GM23248 (cell line): ENCODE data around the gene HS3ST2. TPM values are rescaled to one million over a fixed set of nuclear protein-coding genes. Genes with fewer than 3 reads are reported as not detected.

Experiments used
- DNase-seq: peaks from one replicate; pipeline ENCODE4 v3.0.0-alpha.2; 2015
- H2AFZ ChIP-seq: fragments of 200-600 bp; sonication (generic); 2 replicates; pipeline ENCODE4 v1.6.1; 2016; ENCODE audit warnings: antibody characterized with exemption
- H3F3A ChIP-seq: fragments of 200-600 bp; sonication (generic); 2 replicates; pipeline ENCODE4 v1.6.1; 2016; ENCODE audit warnings: mild to moderate bottlenecking, antibody characterized with exemption, mixed run types; ENCODE audit not compliant: insufficient read depth
- H3K27ac ChIP-seq: fragments of 200-600 bp; sonication (generic); 2 replicates; pipeline ENCODE4 v1.5.1; 2016; ENCODE audit warnings: mild to moderate bottlenecking
- H3K27me3 ChIP-seq: fragments of 200-600 bp; sonication (generic); replicated peaks from 2 replicates; pipeline ENCODE4 v1.6.1; 2016; ENCODE audit warnings: mild to moderate bottlenecking; ENCODE audit not compliant: insufficient read depth
- H3K36me3 ChIP-seq: fragments of 200-600 bp; sonication (generic); 2 replicates; pipeline ENCODE4 v1.6.1; 2016; ENCODE audit warnings: low read depth, mild to moderate bottlenecking
- H3K4me1 ChIP-seq: fragments of 200-600 bp; sonication (generic); 2 replicates; pipeline ENCODE4 v1.6.1; 2016; ENCODE audit warnings: mild to moderate bottlenecking; ENCODE audit not compliant: insufficient read depth
- H3K4me2 ChIP-seq: fragments of 200-600 bp; sonication (generic); one replicate; pipeline ENCODE4 v1.6.1; 2016; ENCODE audit warnings: mild to moderate bottlenecking; ENCODE audit not compliant: unreplicated experiment
- H3K4me3 ChIP-seq: fragments of 200-600 bp; sonication (generic); 2 replicates; pipeline ENCODE4 v1.5.1; 2016; ENCODE audit warnings: mild to moderate bottlenecking
- H3K79me2 ChIP-seq: fragments of 200-600 bp; sonication (generic); 2 replicates; pipeline ENCODE4 v1.6.1; 2016; ENCODE audit warnings: mild to moderate bottlenecking; ENCODE audit not compliant: insufficient read depth
- H3K9ac ChIP-seq: fragments of 200-600 bp; sonication (generic); 2 replicates; pipeline ENCODE4 v1.6.1; 2016; ENCODE audit warnings: mild to moderate bottlenecking
- H3K9me2 ChIP-seq: fragments of 200-600 bp; sonication (generic); 2 replicates; pipeline ENCODE4 v1.6.1; 2016; ENCODE audit warnings: mixed run types, mild to moderate bottlenecking, moderate library complexity; ENCODE audit not compliant: insufficient read depth
- H3K9me3 ChIP-seq: fragments of 200-600 bp; sonication (generic); one replicate; pipeline ENCODE4 v1.6.1; 2017; ENCODE audit warnings: low read depth
- H4K20me1 ChIP-seq: fragments of 200-600 bp; sonication (generic); 2 replicates; pipeline ENCODE4 v1.6.0; 2016; ENCODE audit not compliant: insufficient read depth
- EZH2 ChIP-seq: fragments of 200-600 bp; sonication (generic); IDR thresholded peaks from 2 replicates; pipeline ENCODE4 v1.6.1; 2018; ENCODE audit warnings: antibody characterized with exemption, mild to moderate bottlenecking; ENCODE audit not compliant: insufficient read depth, poor library complexity, severe bottlenecking
- EZH2phosphoT487 ChIP-seq: fragments of 200-600 bp; sonication (generic); IDR thresholded peaks from 2 replicates; pipeline ENCODE4 v1.6.1; 2018; ENCODE audit warnings: antibody characterized with exemption, moderate library complexity, mild to moderate bottlenecking, low read depth; ENCODE audit not compliant: insufficient read depth
- WGBS, 2 experiments: methylation state at CpG; one replicate each; pipeline ENCODE4 v1.1.6; 2015 to 2017; ENCODE audit warnings: low lambda C conversion rate in 2 of 2, low coverage in 1 of 2; ENCODE audit errors: missing lambda C conversion rate in 2 of 2; 5-methylcytosine and 5-hydroxymethylcytosine counted together
- in situ Hi-C: fragments of 300-500 bp; cut with MboI; formaldehyde crosslinking; loops from 2 replicates; pipeline ENCODE4 v1.15.0; 2020
- polyA plus RNA-seq: library from polyadenylated mRNA; unstranded; fragments of >200 nt; fragmentation: Nextera tagmentation; extraction: Ambion mirVana; gene quantifications from 2 replicates; pipeline ENCODE4 v1.2.1, GENCODE V29; 2016
- total RNA-seq: library from RNA; depleted of rRNA; stranded (reverse); fragments of >200 nt; shearing (Covaris generic); gene quantifications from 2 replicates; pipeline ENCODE4 v1.2.3, GENCODE V29; 2014

The HS3ST2 gene
- total and polyA plus RNA-seq, 2 experiments from 2014 or later, result not detected

DNA sequence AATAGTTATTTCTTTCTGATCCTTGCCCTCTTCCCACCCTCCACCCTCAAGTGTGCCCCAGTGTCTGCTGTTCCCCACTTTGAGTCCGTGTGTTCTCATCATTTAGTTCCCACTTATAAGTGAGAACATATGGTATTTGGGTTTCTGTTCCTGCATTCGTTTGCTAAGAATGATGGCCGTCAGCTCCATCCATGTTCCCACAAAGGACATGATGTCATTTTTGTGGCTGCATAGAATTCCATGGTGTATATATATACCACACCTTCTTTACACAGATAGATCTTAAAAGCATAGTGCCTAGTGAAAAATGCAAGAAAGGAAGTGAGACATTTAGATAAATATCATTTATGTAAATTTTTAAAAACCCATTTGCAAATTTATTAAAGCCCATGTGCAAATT lies 33.1 kb downstream of the HS3ST2 start:
- no peak for DNase-seq
- Histone ChIP-seq H3K4me2 (no peak overlapping the region), H3K79me2 (no peaks in the 10 kb centered on the region), H2AFZ (no peak overlapping the region), H3K9me2 (no peaks in the 10 kb centered on the region), H3K4me3 (no peak overlapping the region), H3K9me3 (no peaks in the 10 kb centered on the region), H3K4me1 (no peaks in the 10 kb centered on the region), H4K20me1 (no peaks in the 10 kb centered on the region), H3K27me3 (no peaks in the 10 kb centered on the region), H3K9ac (no peak overlapping the region), H3F3A (no peaks in the 10 kb centered on the region), H3K27ac (no peak overlapping the region), H3K36me3 (no peaks in the 10 kb centered on the region)
- TF ChIP-seq EZH2phosphoT487 (no peak), EZH2 (no peak)
- in situ Hi-C loops, result loop anchor here (10.0 kb wide), 1 partner anchor 62 kb away; no protein-coding TSS in a partner anchor
- 39 to 43% methylated on average over 3 of the region's 3 CpGs for WGBS, 2 experiments

DNA sequence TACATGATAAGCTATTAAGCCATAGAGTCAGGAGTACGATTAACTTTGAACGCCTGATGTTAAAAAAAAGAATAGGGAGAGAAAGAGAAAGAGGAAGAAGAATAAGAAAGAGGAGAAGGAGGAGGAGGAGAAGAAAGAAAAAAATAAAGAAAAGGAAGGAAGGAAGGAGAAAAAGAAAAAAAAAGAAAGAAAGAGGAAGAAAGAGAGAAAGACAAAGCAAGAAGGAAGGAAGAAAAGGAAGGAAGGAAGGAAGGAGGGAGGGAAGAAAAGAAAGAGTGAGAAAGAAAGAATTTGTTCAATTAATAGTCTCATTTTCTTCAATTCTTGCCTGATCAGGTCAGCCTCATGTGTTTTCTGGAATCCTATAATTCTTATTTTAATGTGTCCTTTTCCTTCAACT lies 33.7 kb downstream of the HS3ST2 start:
- no peaks in the 10 kb centered on the region for H3K36me3 ChIP-seq
- H3F3A ChIP-seq, result no peaks in the 10 kb centered on the region
- TF ChIP-seq EZH2phosphoT487 (no peak), EZH2 (no peak)
- H4K20me1 ChIP-seq, result no peaks in the 10 kb centered on the region
- no peaks in the 10 kb centered on the region for H3K27me3 ChIP-seq
- H3K9me2 ChIP-seq, result no peaks in the 10 kb centered on the region
- no peak overlapping the region for H3K4me3 ChIP-seq
- no peak overlapping the region for H3K9ac ChIP-seq
- no peak for DNase-seq
- H3K27ac ChIP-seq, result no peak overlapping the region
- no peaks in the 10 kb centered on the region for H3K9me3 ChIP-seq
- H3K79me2 ChIP-seq, result no peaks in the 10 kb centered on the region
- WGBS, 2 experiments, result 79 to 82% methylated on average over 2 of the region's 2 CpGs
- no peak overlapping the region for H2AFZ ChIP-seq
- in situ Hi-C loops, result loop anchor here (10.0 kb wide), 1 partner anchor 63 kb away; no protein-coding TSS in a partner anchor
- H3K4me1 ChIP-seq, result no peaks in the 10 kb centered on the region
- no peak overlapping the region for H3K4me2 ChIP-seq

DNA sequence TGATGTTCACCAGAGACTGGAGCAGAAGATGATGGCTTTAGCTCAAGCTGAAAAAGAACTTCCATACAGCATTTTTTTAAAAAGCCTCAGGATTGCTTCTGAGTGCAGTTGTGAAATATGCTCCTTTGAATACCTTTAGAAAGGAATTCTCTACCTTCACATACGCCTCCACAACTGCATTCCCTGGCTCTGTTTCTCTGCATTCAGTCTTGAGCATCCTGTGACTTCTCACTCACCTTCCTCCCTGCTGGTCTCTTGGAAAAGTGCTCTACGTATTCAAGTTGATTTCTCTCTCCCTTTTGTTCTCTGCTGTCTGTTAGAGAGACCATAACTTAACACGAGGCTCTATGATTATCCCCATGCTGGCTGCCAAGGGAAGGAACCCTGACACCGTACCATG lies 34.5 kb downstream of the HS3ST2 start:
- in situ Hi-C loops, result loop anchor here (10.0 kb wide), 1 partner anchor 64 kb away; no protein-coding TSS in a partner anchor
- WGBS, 2 experiments, result 39 to 40% methylated on average over 4 of the region's 4 CpGs
- no peaks in the 10 kb centered on the region for H3K9me2 ChIP-seq
- H3K4me1 ChIP-seq, result no peaks in the 10 kb centered on the region
- no peaks in the 10 kb centered on the region for H4K20me1 ChIP-seq
- H2AFZ ChIP-seq, result no peak overlapping the region
- no peak overlapping the region for H3K27ac ChIP-seq
- no peaks in the 10 kb centered on the region for H3K9me3 ChIP-seq
- H3K4me2 ChIP-seq, result no peak overlapping the region
- H3K27me3 ChIP-seq, result no peaks in the 10 kb centered on the region
- H3K9ac ChIP-seq, result no peak overlapping the region
- no peak overlapping the region for H3K4me3 ChIP-seq
- no peaks in the 10 kb centered on the region for H3F3A ChIP-seq
- no peak for DNase-seq
- no peaks in the 10 kb centered on the region for H3K79me2 ChIP-seq
- TF ChIP-seq EZH2phosphoT487 (no peak), EZH2 (no peak)
- H3K36me3 ChIP-seq, result no peaks in the 10 kb centered on the region

DNA sequence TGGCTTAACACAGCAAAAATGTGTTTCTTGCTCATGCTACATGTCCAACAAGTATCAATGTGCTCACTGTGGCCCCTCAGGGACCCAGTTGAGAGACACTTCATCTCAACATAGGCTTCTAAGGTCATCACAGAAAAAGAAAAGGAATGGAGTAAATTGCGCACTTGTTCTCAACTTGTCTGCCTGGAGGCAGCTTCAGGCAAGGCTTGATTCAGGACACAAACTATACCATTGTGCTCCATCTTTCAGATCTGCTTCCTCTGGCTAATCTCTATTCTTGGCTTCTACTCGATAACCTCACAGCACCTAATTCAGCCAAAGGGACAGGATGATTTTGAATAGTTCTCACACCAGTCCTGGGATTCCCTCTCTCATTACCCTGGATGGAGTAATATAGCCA lies 35.6 kb downstream of the HS3ST2 start:
- in situ Hi-C loops, result loop anchor here (10.0 kb wide), 1 partner anchor 65 kb away; no protein-coding TSS in a partner anchor
- H3K9me2 ChIP-seq, result no peaks in the 10 kb centered on the region

DNA sequence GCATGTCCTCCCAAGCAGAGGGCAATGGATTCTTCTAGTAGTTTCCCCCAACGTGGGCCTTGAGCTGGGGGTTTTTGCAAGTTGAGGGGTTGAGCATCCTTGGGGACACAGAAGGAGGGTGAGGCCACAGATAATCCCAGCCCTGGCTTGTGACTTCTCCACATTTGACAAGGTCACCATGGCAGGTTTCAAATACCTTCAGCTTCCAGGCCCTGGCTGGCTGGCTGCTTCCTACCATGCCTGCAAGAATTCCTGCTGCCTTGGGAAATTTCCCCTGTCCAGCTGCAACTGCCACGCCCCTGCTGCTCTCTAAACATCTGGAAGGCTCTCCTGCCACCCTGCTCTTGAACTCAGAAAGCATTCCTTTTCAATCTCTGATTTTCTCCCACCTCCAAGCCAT lies 41.3 kb downstream of the HS3ST2 start:
- Histone ChIP-seq H3K9me3 (no peaks in the 10 kb centered on the region), H4K20me1 (no peaks in the 10 kb centered on the region), H3K27ac (no peak overlapping the region), H3K9ac (no peak overlapping the region), H3K27me3 (no peaks in the 10 kb centered on the region), H3F3A (no peaks in the 10 kb centered on the region), H2AFZ (no peak overlapping the region), H3K9me2 (no peaks in the 10 kb centered on the region), H3K4me1 (no peaks in the 10 kb centered on the region), H3K4me2 (no peak overlapping the region), H3K4me3 (no peak overlapping the region), H3K79me2 (no peaks in the 10 kb centered on the region), H3K36me3 (no peaks in the 10 kb centered on the region)
- no peak for DNase-seq
- WGBS, 2 experiments, result 0% methylated on average over 2 of the region's 2 CpGs
- in situ Hi-C loops, result loop anchor here (10.0 kb wide), 1 partner anchor 150 kb away; no protein-coding TSS in a partner anchor
- TF ChIP-seq EZH2 (no peak), EZH2phosphoT487 (no peak)

More for the DNA sequence above, 35.6 kb downstream of the HS3ST2 start:
- WGBS, 2 experiments, result 63 to 74% methylated on average over 2 of the region's 2 CpGs
- no peaks in the 10 kb centered on the region for H3F3A ChIP-seq
- H3K4me3 ChIP-seq, result no peak overlapping the region
- H3K4me1 ChIP-seq, result no peaks in the 10 kb centered on the region
- H4K20me1 ChIP-seq, result no peaks in the 10 kb centered on the region
- TF ChIP-seq EZH2phosphoT487 (no peak), EZH2 (no peak)
- H3K9me3 ChIP-seq, result no peaks in the 10 kb centered on the region
- no peak for DNase-seq
- no peaks in the 10 kb centered on the region for H3K79me2 ChIP-seq
- no peaks in the 10 kb centered on the region for H3K36me3 ChIP-seq
- H3K27me3 ChIP-seq, result no peaks in the 10 kb centered on the region
- H3K27ac ChIP-seq, result no peak overlapping the region
- no peak overlapping the region for H3K4me2 ChIP-seq
- no peak overlapping the region for H2AFZ ChIP-seq
- no peak overlapping the region for H3K9ac ChIP-seq
